ENCODE results near the gene RIMS4. TPM values are rescaled to one million over a fixed set of nuclear protein-coding genes. Genes with fewer than 3 reads are reported as not detected.

The RIMS4 gene
- total RNA-seq, 1 donor from 2014 or later = 6.3 TPM

DNA sequence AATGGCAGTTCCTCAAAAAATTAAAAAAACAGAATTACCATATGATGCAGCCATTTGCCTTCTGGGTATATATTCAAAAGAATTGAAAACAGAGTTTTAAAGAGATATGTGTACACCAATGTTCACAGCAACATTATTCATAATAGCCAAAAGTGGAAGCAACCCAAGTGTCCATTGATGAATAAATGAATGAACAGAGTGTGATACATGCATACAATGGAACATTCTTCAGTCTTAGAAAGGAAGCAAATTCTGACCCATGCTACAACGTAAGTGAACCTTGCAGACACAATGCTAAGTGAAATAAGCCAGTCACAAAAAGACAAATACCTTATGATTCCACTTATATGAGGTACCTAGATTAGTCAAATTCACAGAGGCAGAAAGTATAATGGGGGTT lies 40.5 kb upstream of the RIMS4 start:
- H3K27me3 Mint-ChIP-seq = no peaks in the 10 kb centered on the region
- H3K4me1 Mint-ChIP-seq (ENCODE audit: low read depth) = no peaks in the 10 kb centered on the region
- H3K9me3 Mint-ChIP-seq (ENCODE audit: low read depth) = peaks cover 4% of the 10 kb centered on the region
- no peak for DNase-seq (ENCODE audit: low spot score, unreplicated experiment)
- TF ChIP-seq, protein P1, sequence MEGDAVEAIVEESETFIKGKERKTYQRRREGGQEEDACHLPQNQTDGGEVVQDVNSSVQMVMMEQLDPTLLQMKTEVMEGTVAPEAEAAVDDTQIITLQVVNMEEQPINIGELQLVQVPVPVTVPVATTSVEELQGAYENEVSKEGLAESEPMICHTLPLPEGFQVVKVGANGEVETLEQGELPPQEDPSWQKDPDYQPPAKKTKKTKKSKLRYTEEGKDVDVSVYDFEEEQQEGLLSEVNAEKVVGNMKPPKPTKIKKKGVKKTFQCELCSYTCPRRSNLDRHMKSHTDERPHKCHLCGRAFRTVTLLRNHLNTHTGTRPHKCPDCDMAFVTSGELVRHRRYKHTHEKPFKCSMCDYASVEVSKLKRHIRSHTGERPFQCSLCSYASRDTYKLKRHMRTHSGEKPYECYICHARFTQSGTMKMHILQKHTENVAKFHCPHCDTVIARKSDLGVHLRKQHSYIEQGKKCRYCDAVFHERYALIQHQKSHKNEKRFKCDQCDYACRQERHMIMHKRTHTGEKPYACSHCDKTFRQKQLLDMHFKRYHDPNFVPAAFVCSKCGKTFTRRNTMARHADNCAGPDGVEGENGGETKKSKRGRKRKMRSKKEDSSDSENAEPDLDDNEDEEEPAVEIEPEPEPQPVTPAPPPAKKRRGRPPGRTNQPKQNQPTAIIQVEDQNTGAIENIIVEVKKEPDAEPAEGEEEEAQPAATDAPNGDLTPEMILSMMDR (IDR thresholded peaks at IDR 0.05; ENCODE audit: unreplicated experiment) = no peak
- H3K4me3 Mint-ChIP-seq (ENCODE audit: low read depth) = no peak overlapping the region
- no peak overlapping the region for H3K27ac Mint-ChIP-seq
- no peaks in the 10 kb centered on the region for H3K36me3 Mint-ChIP-seq (ENCODE audit: insufficient read depth)

DNA sequence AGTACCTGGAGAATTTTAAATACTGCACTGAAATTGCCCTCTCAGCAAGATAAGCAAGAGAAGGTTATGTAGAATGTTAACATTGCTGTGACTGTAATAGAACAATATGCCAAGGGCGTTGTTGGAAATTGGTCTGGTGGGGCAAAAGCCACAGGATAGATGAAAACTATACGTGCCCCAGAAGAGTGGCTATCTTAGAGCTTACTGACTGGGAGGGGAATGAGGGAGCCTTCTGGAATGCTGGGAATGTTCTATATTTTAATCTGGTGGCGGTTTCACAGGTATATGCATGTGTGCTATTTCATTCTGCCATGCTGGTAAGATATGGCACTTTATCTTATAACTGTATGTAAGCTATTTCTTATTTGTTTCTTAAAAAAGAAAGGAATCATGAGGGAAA lies 39.9 kb upstream of the RIMS4 start:
- no peaks in the 10 kb centered on the region for H3K36me3 Mint-ChIP-seq (ENCODE audit: insufficient read depth)
- H3K4me1 Mint-ChIP-seq (ENCODE audit: low read depth) = no peaks in the 10 kb centered on the region
- no peak for DNase-seq (ENCODE audit: low spot score, unreplicated experiment)
- peaks cover 3% of the 10 kb centered on the region for H3K9me3 Mint-ChIP-seq (ENCODE audit: low read depth)
- TF ChIP-seq, protein P1 (IDR thresholded peaks at IDR 0.05; ENCODE audit: unreplicated experiment) = no peak
- H3K4me3 Mint-ChIP-seq (ENCODE audit: low read depth) = no peak overlapping the region
- no peak overlapping the region for H3K27ac Mint-ChIP-seq
- H3K27me3 Mint-ChIP-seq = no peaks in the 10 kb centered on the region

DNA sequence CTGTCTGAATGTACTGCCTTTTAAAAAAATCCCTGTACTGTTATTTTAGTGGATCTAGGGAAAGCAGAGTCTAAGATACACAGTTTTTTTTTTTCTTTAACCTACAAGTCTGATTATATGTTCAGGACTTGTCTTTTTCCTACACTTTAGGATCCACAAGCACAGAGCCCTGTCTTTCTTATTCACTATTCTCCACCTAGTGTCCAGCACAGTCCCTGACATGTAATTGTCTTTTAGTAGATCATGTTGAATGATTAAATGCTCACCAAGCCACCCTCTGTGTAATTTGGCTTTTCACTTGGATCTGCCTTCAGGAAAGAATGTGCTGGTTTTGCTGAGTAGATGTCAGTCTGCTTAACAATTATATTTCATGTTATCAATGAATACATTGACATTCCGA lies 39.4 kb upstream of the RIMS4 start:
- Mint-ChIP-seq H3K27me3 (no peaks in the 10 kb centered on the region), H3K9me3 (ENCODE audit: low read depth) (no peaks in the 10 kb centered on the region), H3K27ac (no peak overlapping the region)

DNA sequence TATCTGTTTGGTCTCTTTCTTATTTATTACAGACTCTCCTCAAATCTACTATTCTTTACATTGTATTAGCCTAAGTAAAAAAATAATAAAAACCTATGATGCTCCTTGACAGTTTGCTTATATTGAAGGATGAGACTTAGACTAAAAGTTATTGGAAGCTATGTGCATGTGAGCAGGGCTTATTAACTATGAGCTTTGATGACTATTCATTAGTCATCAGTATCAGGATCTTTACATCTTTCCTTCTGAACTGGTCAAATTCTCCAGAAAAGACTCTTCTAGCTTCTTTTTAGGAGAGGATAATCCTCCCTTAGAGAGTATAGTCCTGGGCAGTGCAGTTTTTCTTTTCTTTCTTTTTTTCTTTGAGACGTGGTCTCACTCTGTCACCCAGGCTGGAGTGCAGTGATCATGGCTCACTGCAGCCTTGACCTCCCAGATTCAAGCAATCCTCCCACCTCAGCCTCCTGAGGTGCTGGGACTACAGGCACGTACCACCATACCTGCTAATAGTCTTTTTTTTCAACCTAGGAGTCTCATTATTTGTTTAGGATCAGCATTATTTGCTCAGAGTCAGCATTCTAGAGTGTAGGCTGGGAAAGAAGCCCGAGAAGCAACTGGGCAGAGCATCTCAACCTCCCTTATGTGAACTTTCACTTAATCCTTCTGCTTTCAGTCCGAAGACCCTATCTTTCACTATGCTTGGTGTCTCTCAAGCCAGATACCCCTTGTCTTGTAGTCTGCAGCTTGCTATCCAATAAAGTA lies 38.1 kb upstream of the RIMS4 start:
- DNase-seq (ENCODE audit: low spot score, unreplicated experiment) = no peak
- H3K4me1 Mint-ChIP-seq (ENCODE audit: low read depth) = no peaks in the 10 kb centered on the region
- no peaks in the 10 kb centered on the region for H3K27me3 Mint-ChIP-seq
- H3K27ac Mint-ChIP-seq = no peak overlapping the region
- H3K9me3 Mint-ChIP-seq (ENCODE audit: low read depth) = no peaks in the 10 kb centered on the region
- TF ChIP-seq, protein P1 (IDR thresholded peaks at IDR 0.05; ENCODE audit: unreplicated experiment) = no peak
- no peak overlapping the region for H3K4me3 Mint-ChIP-seq (ENCODE audit: low read depth)
- H3K36me3 Mint-ChIP-seq (ENCODE audit: insufficient read depth) = no peaks in the 10 kb centered on the region

More for the DNA sequence above, 39.4 kb upstream of the RIMS4 start:
- no peaks in the 10 kb centered on the region for H3K4me1 Mint-ChIP-seq (ENCODE audit: low read depth)
- no peak overlapping the region for H3K4me3 Mint-ChIP-seq (ENCODE audit: low read depth)
- no peak for DNase-seq (ENCODE audit: low spot score, unreplicated experiment)
- no peaks in the 10 kb centered on the region for H3K36me3 Mint-ChIP-seq (ENCODE audit: insufficient read depth)
- TF ChIP-seq, protein P1 (IDR thresholded peaks at IDR 0.05; ENCODE audit: unreplicated experiment) = no peak

DNA sequence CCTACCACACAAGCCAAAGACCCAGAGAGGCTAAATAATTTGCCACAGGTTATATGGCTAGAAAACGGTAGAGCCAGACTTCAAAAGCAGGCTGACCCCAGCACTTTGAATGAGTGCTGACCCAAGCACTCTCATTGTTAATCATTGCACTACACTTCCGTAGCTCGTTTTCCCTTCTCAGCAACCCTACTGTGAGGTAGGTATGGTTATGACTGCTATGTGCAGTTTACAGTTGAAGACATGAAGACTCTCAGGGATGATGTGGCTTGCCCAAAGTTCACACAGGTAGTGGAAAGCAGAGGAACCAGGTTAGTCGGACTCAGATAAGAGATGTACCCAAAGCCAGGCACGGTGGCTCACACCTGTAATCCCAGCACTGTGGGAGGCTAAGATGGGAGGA lies 33.5 kb upstream of the RIMS4 start:
- TF ChIP-seq, protein P1 (IDR thresholded peaks at IDR 0.05; ENCODE audit: unreplicated experiment) = no peak
- no peak for DNase-seq (ENCODE audit: low spot score, unreplicated experiment)
- no peaks in the 10 kb centered on the region for H3K9me3 Mint-ChIP-seq (ENCODE audit: low read depth)
- no peak overlapping the region for H3K4me3 Mint-ChIP-seq (ENCODE audit: low read depth)
- no peaks in the 10 kb centered on the region for H3K4me1 Mint-ChIP-seq (ENCODE audit: low read depth)
- H3K27me3 Mint-ChIP-seq = peaks cover 2% of the 10 kb centered on the region
- no peaks in the 10 kb centered on the region for H3K36me3 Mint-ChIP-seq (ENCODE audit: insufficient read depth)
- H3K27ac Mint-ChIP-seq = no peak overlapping the region
